SJSA1 (cell line): ENCODE data around the gene GPR146. TPM values are rescaled to one million over a fixed set of nuclear protein-coding genes. Genes with fewer than 3 reads are reported as not detected.

Experiments used
- DNase-seq, 2 experiments: peaks; one replicate each; pipeline ENCODE4 v3.0.0-alpha.2; 2015 to 2020; ENCODE audit warnings: low spot score in 2 of 2, low read depth in 1 of 2
- H3K27ac ChIP-seq: fragments of 250-450 bp; sonication (Bioruptor Pico); 2 replicates; pipeline ENCODE4 v1.5.1; 2020; ENCODE audit warnings: mild to moderate bottlenecking, moderate library complexity
- H3K27me3 ChIP-seq: fragments of 250-450 bp; sonication (Bioruptor Pico); replicated peaks from 2 replicates; pipeline ENCODE4 v1.5.1; 2020; ENCODE audit warnings: mild to moderate bottlenecking, moderate library complexity
- H3K36me3 ChIP-seq: fragments of 250-450 bp; sonication (Bioruptor Pico); 2 replicates; pipeline ENCODE4 v1.5.1; 2020; ENCODE audit warnings: mild to moderate bottlenecking
- H3K4me1 ChIP-seq: fragments of 250-450 bp; sonication (Bioruptor Pico); replicated peaks from 2 replicates; pipeline ENCODE4 v1.6.1; 2021; ENCODE audit warnings: mild to moderate bottlenecking
- H3K4me3 ChIP-seq: fragments of 250-450 bp; sonication (Bioruptor Pico); 2 replicates; pipeline ENCODE4 v1.5.1; 2020; ENCODE audit warnings: mild to moderate bottlenecking
- H3K9me3 ChIP-seq: fragments of 250-450 bp; sonication (Bioruptor Pico); replicated peaks from 2 replicates; pipeline ENCODE4 v1.5.1; 2020; ENCODE audit warnings: mild to moderate bottlenecking
- total RNA-seq: library from RNA; depleted of rRNA; stranded (reverse); fragments of >200 nt; shearing (Covaris generic); gene quantifications from 2 replicates; pipeline ENCODE4 v1.2.3, GENCODE V29; 2014

Gene GPR146
- total RNA-seq, 1 experiment from 2014 or later: 0.08 TPM

GRCh38 chr7:1004018-1004852 is 40.1 kb upstream of the GPR146 start:
- Histone ChIP-seq H3K4me3 (no peak overlapping the region), H3K36me3 (peaks cover 8% of the 10 kb centered on the region), H3K4me1 (no peaks in the 10 kb centered on the region), H3K27me3 (no peaks in the 10 kb centered on the region), H3K9me3 (no peaks in the 10 kb centered on the region), H3K27ac (no peak overlapping the region)
- no peak for DNase-seq

GRCh38 chr7:1005303-1005702 is 39.0 kb upstream of the GPR146 start:
- Histone ChIP-seq H3K27ac (no peak overlapping the region), H3K4me1 (no peaks in the 10 kb centered on the region), H3K9me3 (no peaks in the 10 kb centered on the region), H3K36me3 (peaks cover 10% of the 10 kb centered on the region), H3K4me3 (no peak overlapping the region), H3K27me3 (no peaks in the 10 kb centered on the region)
- no peak for DNase-seq

DNA sequence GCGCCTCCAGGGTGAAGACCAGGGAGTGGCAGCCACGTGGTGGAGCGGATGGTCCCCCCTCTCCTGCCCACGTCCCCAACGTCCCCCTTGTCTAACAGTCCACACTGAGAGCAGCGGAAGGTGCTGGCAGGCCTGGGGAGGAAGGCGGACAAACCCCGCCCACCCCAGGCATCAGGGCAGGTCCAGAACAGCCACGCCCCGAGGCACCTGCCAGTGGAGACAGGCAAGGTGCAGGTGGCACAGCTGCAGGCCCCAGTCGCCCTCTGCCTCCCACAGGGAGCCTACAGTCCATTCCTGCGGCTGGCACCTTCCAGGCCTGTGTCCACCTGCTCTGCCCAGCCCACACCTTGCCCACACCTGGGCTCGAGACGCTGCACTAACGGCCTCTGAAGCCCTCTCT is 36.4 kb upstream of the GPR146 start:
- no peaks in the 10 kb centered on the region for H3K4me1 ChIP-seq

DNA sequence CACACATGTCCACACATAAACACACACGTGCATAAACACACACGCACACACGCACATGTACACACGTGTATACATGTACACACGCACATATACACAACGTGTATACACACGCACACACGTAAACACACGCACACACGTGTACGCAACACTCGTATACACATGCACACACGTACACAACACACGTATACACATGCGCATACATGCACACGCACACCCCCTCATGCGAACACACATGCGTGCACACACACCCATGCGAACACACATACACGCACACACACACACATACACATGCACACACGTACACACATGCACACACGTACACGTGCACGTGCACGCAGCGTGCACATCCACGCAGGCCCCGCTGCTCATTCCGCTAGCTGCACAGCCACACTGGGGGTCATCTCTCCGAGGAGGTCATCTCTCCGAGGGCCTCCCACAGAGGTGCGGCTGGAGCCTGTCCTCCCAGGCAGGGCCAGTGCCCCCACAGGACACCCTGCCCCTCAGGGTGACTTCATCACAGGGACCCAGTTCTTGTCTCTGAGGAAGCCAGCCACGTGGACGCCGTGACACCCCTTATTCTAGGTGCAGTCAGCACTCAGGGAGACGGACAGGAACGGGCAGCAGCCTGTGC is 35.5 kb upstream of the GPR146 start:
- Histone ChIP-seq H3K9me3 (no peaks in the 10 kb centered on the region), H3K27ac (no peak overlapping the region), H3K27me3 (no peaks in the 10 kb centered on the region), H3K4me3 (no peak overlapping the region), H3K36me3 (peaks cover 10% of the 10 kb centered on the region), H3K4me1 (no peaks in the 10 kb centered on the region)
- DNase-seq: no peak

More for the DNA sequence above, 36.4 kb upstream of the GPR146 start:
- H3K36me3 ChIP-seq: peaks cover 10% of the 10 kb centered on the region
- H3K27ac ChIP-seq: no peak overlapping the region
- no peaks in the 10 kb centered on the region for H3K9me3 ChIP-seq
- H3K4me3 ChIP-seq: no peak overlapping the region
- H3K27me3 ChIP-seq: no peaks in the 10 kb centered on the region
- no peak for DNase-seq

GRCh38 chr7:1009747-1010146 is 34.6 kb upstream of the GPR146 start:
- H3K4me3 ChIP-seq: no peak overlapping the region
- peaks cover 10% of the 10 kb centered on the region for H3K36me3 ChIP-seq
- no peak overlapping the region for H3K27ac ChIP-seq
- no peaks in the 10 kb centered on the region for H3K4me1 ChIP-seq
- no peaks in the 10 kb centered on the region for H3K27me3 ChIP-seq
- no peak for DNase-seq
- H3K9me3 ChIP-seq: no peaks in the 10 kb centered on the region

DNA sequence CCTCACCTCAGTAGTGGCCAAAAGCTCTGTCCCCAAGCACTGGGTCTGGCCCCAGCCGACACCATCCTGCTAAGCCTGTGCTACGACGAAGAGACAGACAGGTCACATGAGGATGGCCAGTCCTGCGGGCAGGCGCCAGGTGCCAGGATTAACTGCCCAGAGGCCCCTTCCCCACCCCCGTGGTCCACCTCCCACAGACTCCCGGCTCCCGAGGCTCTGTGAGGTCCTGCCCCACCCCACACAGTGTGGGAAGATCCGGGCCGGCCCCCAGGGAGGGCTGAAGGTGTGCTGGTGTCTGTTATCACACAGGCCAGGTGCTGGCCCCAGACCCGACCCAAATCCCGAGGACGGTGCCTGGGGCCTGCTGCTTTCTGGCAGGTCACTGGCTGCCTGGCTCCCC is 34.1 kb upstream of the GPR146 start:
- Histone ChIP-seq H3K9me3 (no peaks in the 10 kb centered on the region), H3K27ac (no peak overlapping the region), H3K4me1 (no peaks in the 10 kb centered on the region), H3K4me3 (no peak overlapping the region), H3K27me3 (no peaks in the 10 kb centered on the region), H3K36me3 (peaks cover 10% of the 10 kb centered on the region)
- no peak for DNase-seq

DNA sequence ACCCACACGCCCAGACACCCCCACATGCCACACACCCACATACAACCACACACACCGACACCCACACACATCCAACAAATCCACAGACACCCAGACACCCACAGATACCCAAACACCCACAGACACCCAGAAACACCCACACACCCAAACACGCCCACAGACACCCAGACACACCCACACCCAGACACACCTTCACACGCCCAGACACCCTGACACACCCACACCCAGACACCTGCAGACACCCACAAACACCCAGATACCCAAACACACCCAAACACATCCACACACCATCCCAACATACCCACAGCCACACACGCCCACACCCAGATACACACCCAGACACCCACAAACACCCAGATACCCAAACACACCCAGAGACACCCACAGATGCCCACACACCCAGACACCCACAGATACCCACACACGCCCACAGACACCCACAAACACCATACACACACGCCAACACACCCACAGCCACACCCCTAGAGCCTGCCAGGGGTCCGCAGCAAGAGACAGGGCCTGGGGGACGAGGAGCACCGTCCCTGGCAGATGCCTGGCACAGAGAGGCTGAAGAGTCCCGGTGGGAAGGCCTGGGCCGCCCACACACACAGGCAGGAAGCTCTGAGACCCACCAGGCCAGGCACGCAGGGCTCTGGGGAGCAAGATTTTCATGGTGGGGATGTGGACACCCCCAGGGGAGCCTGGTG is 32.9 kb upstream of the GPR146 start:
- H3K36me3 ChIP-seq: peaks cover 10% of the 10 kb centered on the region
- H3K4me3 ChIP-seq: no peak overlapping the region
- no peaks in the 10 kb centered on the region for H3K27me3 ChIP-seq
- no peaks in the 10 kb centered on the region for H3K4me1 ChIP-seq
- H3K9me3 ChIP-seq: no peaks in the 10 kb centered on the region
- no peak for DNase-seq
- no peak overlapping the region for H3K27ac ChIP-seq

DNA sequence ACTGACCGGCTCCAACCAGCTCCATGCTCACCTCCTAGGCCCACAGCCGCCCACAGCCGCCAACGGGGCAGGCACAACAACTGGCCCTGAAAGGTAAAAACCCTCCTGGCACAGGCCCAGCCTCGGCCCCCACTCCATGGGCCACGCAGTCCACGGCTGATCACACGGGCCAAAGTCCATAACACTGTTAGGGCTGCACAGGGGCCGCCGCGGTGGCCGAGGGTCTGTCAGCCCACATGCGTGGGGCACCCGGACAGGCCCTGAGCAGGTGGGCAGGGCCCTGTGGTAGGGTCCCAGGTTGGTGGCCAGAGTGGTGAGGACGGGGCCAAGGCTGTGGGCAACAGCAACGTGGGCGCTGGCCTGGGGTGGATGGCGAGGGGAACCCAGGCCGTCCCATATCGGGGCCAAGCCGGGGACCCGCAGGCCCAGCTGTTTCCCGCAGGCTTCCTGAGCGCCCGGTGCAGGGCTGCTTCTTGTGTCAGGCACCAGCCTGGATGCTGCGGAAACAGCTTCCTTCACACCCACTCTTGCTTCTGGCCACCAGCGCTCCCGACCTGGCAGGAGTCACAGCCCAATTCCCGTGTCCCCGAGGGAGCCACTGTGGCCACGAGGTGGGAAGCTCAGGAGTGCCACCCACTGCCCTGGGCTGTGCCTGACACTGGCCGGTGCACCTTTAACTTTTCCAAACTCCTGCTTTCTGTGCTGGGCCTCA is 32.2 kb upstream of the GPR146 start:
- Histone ChIP-seq H3K4me1 (no peaks in the 10 kb centered on the region), H3K27me3 (no peaks in the 10 kb centered on the region)
- no peak for DNase-seq

GRCh38 chr7:1012716-1013095 is 31.6 kb upstream of the GPR146 start:
- Histone ChIP-seq H3K4me3 (no peak overlapping the region), H3K9me3 (no peaks in the 10 kb centered on the region), H3K27me3 (no peaks in the 10 kb centered on the region), H3K36me3 (peaks cover 6% of the 10 kb centered on the region), H3K27ac (no peak overlapping the region), H3K4me1 (no peaks in the 10 kb centered on the region)
- DNase-seq: no peak

More for the DNA sequence above, 32.2 kb upstream of the GPR146 start:
- no peaks in the 10 kb centered on the region for H3K9me3 ChIP-seq
- no peak overlapping the region for H3K4me3 ChIP-seq
- H3K36me3 ChIP-seq: peaks cover 8% of the 10 kb centered on the region
- H3K27ac ChIP-seq: no peak overlapping the region

GRCh38 chr7:1013581-1013980 is 30.8 kb upstream of the GPR146 start:
- H3K4me1 ChIP-seq: no peaks in the 10 kb centered on the region
- peaks cover 6% of the 10 kb centered on the region for H3K36me3 ChIP-seq
- H3K27me3 ChIP-seq: no peaks in the 10 kb centered on the region
- no peaks in the 10 kb centered on the region for H3K9me3 ChIP-seq
- no peak overlapping the region for H3K27ac ChIP-seq
- no peak overlapping the region for H3K4me3 ChIP-seq
- DNase-seq: no peak

- Histone ChIP-seq H3K36me3 (peaks cover under 1% of the 10 kb centered on the region), H3K9me3 (no peaks in the 10 kb centered on the region), H3K4me1 (no peaks in the 10 kb centered on the region), H3K4me3 (no peak overlapping the region), H3K27ac (no peak overlapping the region), H3K27me3 (no peaks in the 10 kb centered on the region)
- DNase-seq: no peak
Measured at GRCh38 chr7:1014681-1015080, 29.7 kb upstream of the GPR146 start.

GRCh38 chr7:1015196-1016121 is 28.9 kb upstream of the GPR146 start:
- H3K4me1 ChIP-seq: no peaks in the 10 kb centered on the region
- H3K4me3 ChIP-seq: no peak overlapping the region
- H3K36me3 ChIP-seq: no peaks in the 10 kb centered on the region; the same call in 1 of the 2 replicates
- no peaks in the 10 kb centered on the region for H3K9me3 ChIP-seq
- no peaks in the 10 kb centered on the region for H3K27me3 ChIP-seq
- DNase-seq: no peak
- no peak overlapping the region for H3K27ac ChIP-seq
